Measurements from ENCODE around the gene SLC26A6. TPM values are rescaled to one million over a fixed set of nuclear protein-coding genes. Genes with fewer than 3 reads are reported as not detected.

The SLC26A6 gene
- polyA plus RNA-seq, 1 of the 3 experiments (the other 2 are of a cell fraction): 31.9 TPM

DNA sequence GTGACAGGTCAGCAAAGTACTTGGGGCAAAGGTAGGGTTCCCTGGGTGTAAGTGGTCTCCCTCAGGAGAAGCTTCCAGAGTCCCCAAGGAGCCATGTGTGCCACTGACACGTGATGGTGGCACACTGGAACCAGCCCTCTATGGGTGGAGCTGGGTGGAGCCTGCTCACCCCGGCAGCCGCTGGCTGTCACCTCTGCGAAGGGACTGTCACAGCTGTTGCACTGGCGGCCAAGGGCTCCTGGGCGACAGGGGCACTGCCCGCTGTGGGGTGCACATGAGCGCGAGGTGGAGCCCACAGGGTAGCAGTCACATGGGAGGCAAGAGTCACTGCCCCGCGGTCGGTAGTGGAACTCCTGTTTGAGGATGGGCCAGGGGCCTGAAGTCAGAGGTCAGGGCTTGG lies 15.5 kb upstream of the SLC26A6 start:
- Histone ChIP-seq H3K4me1 (ENCODE audit: control insufficient read depth in 1 of 2, insufficient read depth in 2 of 2, low read depth in 1 of 2, low read length in 1 of 2) (no peaks in the 10 kb centered on the region), H4K20me1 (ENCODE audit: insufficient read depth) (no peaks in the 10 kb centered on the region), H3K4me2 (no peak overlapping the region), H3F3A (replicated peaks; ENCODE audit: insufficient read depth) (no peaks in the 10 kb centered on the region), H3K27ac (ENCODE audit: low read depth in 2 of 2, low read length in 1 of 2) (no peak overlapping the region), H2AFZ (ENCODE audit: low read depth) (no peak overlapping the region), H3K9me2 (no peaks in the 10 kb centered on the region), H3K9ac (no peak overlapping the region), H3K36me3 (replicated peaks in 1 of 2; ENCODE audit: control insufficient read depth in 1 of 2, insufficient read depth in 2 of 2, low read length in 1 of 2) (peaks cover 0 to 72% of the 10 kb centered on the region in 2 experiments), H3K27me3 (ENCODE audit: insufficient read depth) (no peaks in the 10 kb centered on the region), H3K9me3 (no peaks in the 10 kb centered on the region), H3K79me2 (ENCODE audit: insufficient read depth) (no peaks in the 10 kb centered on the region), H3K4me3 (ENCODE audit: low read depth in 2 of 2, low read length in 1 of 2) (no peak overlapping the region)
- ChIA-PET POLR2A (no interaction called here), CTCF (interaction anchor here (1.0 to 1.8 kb wide), 2 partner anchors 13 to 15 kb away, joined by 3 to 6 read pairs; partner anchors contain the start of gene SLC26A6)
- TF ChIP-seq NFIC (IDR thresholded peaks at IDR 0.05; ENCODE audit: borderline replicate concordance): no peak
- no peak for TF ChIP-seq YY1 (IDR thresholded peaks at IDR 0.05; ENCODE audit: low read depth)
- TF ChIP-seq, protein P1, sequence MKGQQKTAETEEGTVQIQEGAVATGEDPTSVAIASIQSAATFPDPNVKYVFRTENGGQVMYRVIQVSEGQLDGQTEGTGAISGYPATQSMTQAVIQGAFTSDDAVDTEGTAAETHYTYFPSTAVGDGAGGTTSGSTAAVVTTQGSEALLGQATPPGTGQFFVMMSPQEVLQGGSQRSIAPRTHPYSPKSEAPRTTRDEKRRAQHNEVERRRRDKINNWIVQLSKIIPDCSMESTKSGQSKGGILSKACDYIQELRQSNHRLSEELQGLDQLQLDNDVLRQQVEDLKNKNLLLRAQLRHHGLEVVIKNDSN (IDR thresholded peaks at IDR 0.05; ENCODE audit: borderline replicate concordance, low read depth): no peak
- no peak for DNase-seq
- no CpG with 5 or more reads among the region's 12 CpGs for WGBS (ENCODE audit: low lambda C conversion rate)

DNA sequence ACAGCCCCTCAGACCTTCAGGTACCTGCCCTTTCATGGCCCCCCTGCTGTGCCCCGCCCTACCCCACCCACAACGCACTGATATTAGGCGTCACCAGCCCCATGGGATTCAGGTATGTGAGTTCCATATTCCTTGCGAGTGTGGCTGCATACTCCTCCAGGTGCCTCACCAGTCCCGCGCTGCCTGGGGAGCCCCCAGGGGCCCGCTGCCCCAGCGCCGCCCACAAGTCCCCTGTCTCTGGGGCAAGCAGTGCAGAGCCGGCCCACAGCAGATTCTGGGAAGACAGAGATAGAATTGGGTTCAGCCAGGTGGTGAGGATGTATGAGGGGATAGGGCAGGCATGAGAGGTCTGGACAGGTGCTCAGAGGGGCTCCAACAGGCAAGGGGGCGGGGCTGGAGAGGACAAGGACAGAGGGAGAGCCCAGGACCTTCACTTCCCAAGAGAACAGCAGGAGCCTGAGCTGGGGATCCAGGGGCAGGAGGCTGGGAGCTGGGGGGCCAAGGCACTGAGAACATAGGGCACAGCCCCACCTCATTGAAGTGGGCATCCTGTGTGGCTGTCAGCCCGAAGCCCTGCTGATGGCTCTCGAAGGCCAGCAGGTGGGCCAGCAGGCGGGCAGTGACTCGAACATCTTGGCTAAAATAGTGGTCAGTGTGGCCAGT lies 13.1 kb upstream of the SLC26A6 start:
- ChIA-PET CTCF (interaction anchor here (1.1 to 2.6 kb wide), 2 partner anchors 10 to 13 kb away, joined by 3 to 12 read pairs; partner anchors contain the start of gene SLC26A6), POLR2A (interaction anchor here (1.4 kb wide), 1 partner anchor 10 kb away, joined by 4 read pairs; no protein-coding TSS in a partner anchor)
- Histone ChIP-seq H3K9me2 (no peaks in the 10 kb centered on the region), H3F3A (replicated peaks; ENCODE audit: insufficient read depth) (no peaks in the 10 kb centered on the region), H3K4me1 (ENCODE audit: control insufficient read depth in 1 of 2, insufficient read depth in 2 of 2, low read depth in 1 of 2, low read length in 1 of 2) (no peaks in the 10 kb centered on the region), H3K79me2 (ENCODE audit: insufficient read depth) (no peaks in the 10 kb centered on the region), H3K36me3 (replicated peaks in 1 of 2; ENCODE audit: control insufficient read depth in 1 of 2, insufficient read depth in 2 of 2, low read length in 1 of 2) (peaks cover 0 to 71% of the 10 kb centered on the region in 2 experiments), H3K27me3 (ENCODE audit: insufficient read depth) (no peaks in the 10 kb centered on the region), H3K9me3 (no peaks in the 10 kb centered on the region), H2AFZ (ENCODE audit: low read depth) (no peak overlapping the region), H3K4me2 (no peak overlapping the region), H3K4me3 (ENCODE audit: low read depth in 2 of 2, low read length in 1 of 2) (no peak overlapping the region), H3K9ac (no peak overlapping the region), H3K27ac (ENCODE audit: low read depth in 2 of 2, low read length in 1 of 2) (no peak overlapping the region), H4K20me1 (ENCODE audit: insufficient read depth) (no peaks in the 10 kb centered on the region)
- WGBS (ENCODE audit: low lambda C conversion rate): 97% methylated on average over 8 of the region's 15 CpGs
- no peak for DNase-seq
- no peak for TF ChIP-seq TAF1 (IDR thresholded peaks at IDR 0.05; ENCODE audit: borderline replicate concordance, low read depth, low read length)
- TF ChIP-seq, protein P2, sequence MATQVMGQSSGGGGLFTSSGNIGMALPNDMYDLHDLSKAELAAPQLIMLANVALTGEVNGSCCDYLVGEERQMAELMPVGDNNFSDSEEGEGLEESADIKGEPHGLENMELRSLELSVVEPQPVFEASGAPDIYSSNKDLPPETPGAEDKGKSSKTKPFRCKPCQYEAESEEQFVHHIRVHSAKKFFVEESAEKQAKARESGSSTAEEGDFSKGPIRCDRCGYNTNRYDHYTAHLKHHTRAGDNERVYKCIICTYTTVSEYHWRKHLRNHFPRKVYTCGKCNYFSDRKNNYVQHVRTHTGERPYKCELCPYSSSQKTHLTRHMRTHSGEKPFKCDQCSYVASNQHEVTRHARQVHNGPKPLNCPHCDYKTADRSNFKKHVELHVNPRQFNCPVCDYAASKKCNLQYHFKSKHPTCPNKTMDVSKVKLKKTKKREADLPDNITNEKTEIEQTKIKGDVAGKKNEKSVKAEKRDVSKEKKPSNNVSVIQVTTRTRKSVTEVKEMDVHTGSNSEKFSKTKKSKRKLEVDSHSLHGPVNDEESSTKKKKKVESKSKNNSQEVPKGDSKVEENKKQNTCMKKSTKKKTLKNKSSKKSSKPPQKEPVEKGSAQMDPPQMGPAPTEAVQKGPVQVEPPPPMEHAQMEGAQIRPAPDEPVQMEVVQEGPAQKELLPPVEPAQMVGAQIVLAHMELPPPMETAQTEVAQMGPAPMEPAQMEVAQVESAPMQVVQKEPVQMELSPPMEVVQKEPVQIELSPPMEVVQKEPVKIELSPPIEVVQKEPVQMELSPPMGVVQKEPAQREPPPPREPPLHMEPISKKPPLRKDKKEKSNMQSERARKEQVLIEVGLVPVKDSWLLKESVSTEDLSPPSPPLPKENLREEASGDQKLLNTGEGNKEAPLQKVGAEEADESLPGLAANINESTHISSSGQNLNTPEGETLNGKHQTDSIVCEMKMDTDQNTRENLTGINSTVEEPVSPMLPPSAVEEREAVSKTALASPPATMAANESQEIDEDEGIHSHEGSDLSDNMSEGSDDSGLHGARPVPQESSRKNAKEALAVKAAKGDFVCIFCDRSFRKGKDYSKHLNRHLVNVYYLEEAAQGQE (IDR thresholded peaks at IDR 0.05; ENCODE audit: low read depth, low read length): no peak

Data from SK-N-SH (cell line).